Endothelial cell of umbilical vein (primary cell): Measurements from ENCODE around the gene NTF3. TPM values are rescaled to one million over a fixed set of nuclear protein-coding genes. Genes with fewer than 3 reads are reported as not detected.

Experiments
- BruUV-seq: library from RNA; stranded (reverse); fragments of 400-500 nt; replicated peaks from 2 replicates; lab custom pipeline; 2021; lab: Mats Ljungman, UMichigan
- CTCF ChIA-PET: fragments of 300-600, 350-600 bp; sonication (Branson Sonifier 250); formaldehyde crosslinking; loops from one replicate; lab custom pipeline; 2021; ENCODE audit warnings: antibody characterized with exemption, inconsistent platforms; lab: Charles Lee
- POLR2A ChIA-PET: fragments of 300-600, 350-600 bp; sonication (Branson Sonifier 250); formaldehyde crosslinking; loops from one replicate; lab custom pipeline; 2021; ENCODE audit warnings: antibody characterized with exemption, inconsistent platforms; lab: Charles Lee
- DNase-seq: peaks from one replicate; pipeline ENCODE4 v3.0.0-alpha.2; 2011; ENCODE audit warnings: low read depth, low spot score
- FAIRE-seq: peaks from 2 replicates; lab custom pipeline; 2011; peaks lifted over from hg19 to GRCh38; lab: Jason Lieb, UNC
- H2AFZ ChIP-seq: 2 replicates; pipeline ENCODE4 v1.6.0; 2012; ENCODE audit warnings: low read depth, low read length, control low read depth, inconsistent platforms
- H3K27ac ChIP-seq: 2 replicates; pipeline ENCODE4 v1.5.1; 2011; ENCODE audit warnings: low read depth, mild to moderate bottlenecking, control low read depth, low read length, moderate library complexity; ENCODE audit not compliant: insufficient read depth
- H3K27me3 ChIP-seq, 2 experiments: 2 replicates each; pipeline versions ENCODE4 v1.6.0 to v1.6.1; 2011; ENCODE audit warnings: low read length in 2 of 2, mixed read lengths in 1 of 2; ENCODE audit not compliant: control insufficient read depth in 2 of 2, insufficient read depth in 2 of 2
- H3K36me3 ChIP-seq, 2 experiments: 2 replicates in 1 of 2; 3 replicates in 1 of 2; pipeline ENCODE4 v1.5.1; 2011; ENCODE audit warnings: low read length in 2 of 2, mild to moderate bottlenecking in 1 of 2, moderate library complexity in 1 of 2; ENCODE audit not compliant: control insufficient read depth in 2 of 2, insufficient read depth in 2 of 2; ENCODE audit errors: extremely low read depth in 1 of 2
- H3K4me1 ChIP-seq: 3 replicates; pipeline ENCODE4 v1.5.1; 2011; ENCODE audit warnings: mild to moderate bottlenecking, low read length; ENCODE audit not compliant: control insufficient read depth, insufficient read depth; ENCODE audit errors: extremely low read depth
- H3K4me2 ChIP-seq: 2 replicates; pipeline ENCODE4 v1.6.1; 2011; ENCODE audit warnings: low read length, control low read depth, mixed read lengths; ENCODE audit not compliant: insufficient read depth
- H3K4me3 ChIP-seq, 3 experiments: fragments of 200-600 bp in 1 of 3; sonication (generic), shearing (Covaris generic) in 1 of 3; replicated peaks in 1 of 3; 2 replicates each; pipeline ENCODE4 v1.5.1; 2011 to 2016; ENCODE audit warnings: control low read depth in 3 of 3, low read length in 3 of 3, mild to moderate bottlenecking in 2 of 3, inconsistent platforms in 1 of 3, low read depth in 1 of 3, moderate library complexity in 1 of 3; ENCODE audit not compliant: insufficient read depth in 1 of 3
- H3K79me2 ChIP-seq: 2 replicates; pipeline ENCODE4 v1.6.0; 2012; ENCODE audit warnings: low read length, inconsistent platforms; ENCODE audit not compliant: control insufficient read depth, insufficient read depth
- H3K9ac ChIP-seq: replicated peaks from 2 replicates; pipeline ENCODE3; 2011; ENCODE audit warnings: low read length, control low read depth; ENCODE audit not compliant: insufficient read depth; ENCODE audit errors: extremely low read depth
- H3K9me1 ChIP-seq: replicated peaks from 3 replicates; pipeline ENCODE4 v1.6.0; 2011; ENCODE audit warnings: mild to moderate bottlenecking, low read length; ENCODE audit not compliant: control insufficient read depth, insufficient read depth; ENCODE audit errors: extremely low read depth
- H3K9me3 ChIP-seq: replicated peaks from 2 replicates; pipeline ENCODE4 v1.5.1; 2012; ENCODE audit warnings: low read length, inconsistent platforms; ENCODE audit not compliant: control insufficient read depth, insufficient read depth
- H4K20me1 ChIP-seq: replicated peaks from 2 replicates; pipeline ENCODE3; 2011; ENCODE audit warnings: mild to moderate bottlenecking, low read length; ENCODE audit not compliant: control insufficient read depth, insufficient read depth; ENCODE audit errors: extremely low read depth
- FOS ChIP-seq: IDR thresholded peaks from 2 replicates; pipeline ENCODE4 v1.6.1; 2011; ENCODE audit warnings: mild to moderate bottlenecking, low read length, moderate library complexity, borderline replicate concordance; ENCODE audit not compliant: insufficient read depth
- JUN ChIP-seq: IDR thresholded peaks from 2 replicates; pipeline ENCODE4 v1.6.1; 2011; ENCODE audit warnings: borderline replicate concordance, low read depth; ENCODE audit not compliant: insufficient read length, insufficient read depth
- MYC ChIP-seq: IDR thresholded peaks from one replicate; pipeline ENCODE4 v1.6.1; 2011; ENCODE audit warnings: mild to moderate bottlenecking, low read depth, low read length
- POLR2AphosphoS5 ChIP-seq: IDR thresholded peaks from 2 replicates; pipeline ENCODE4 v1.6.1; 2012; ENCODE audit warnings: low read depth, mild to moderate bottlenecking, control low read depth, low read length, moderate library complexity; ENCODE audit not compliant: insufficient read depth
- dilution Hi-C: fragments of 300-500 bp; cut with MboI; formaldehyde crosslinking; loops from one replicate; pipeline ENCODE4 v1.15.0; 2019; ENCODE audit warnings: low sequenced_read_pairs; ENCODE audit not compliant: extremely low pct_ligation_motif_present
- intact Hi-C: fragments of 100-400 bp; cut with micrococcal nuclease; formaldehyde crosslinking; loops from one replicate; pipeline ENCODE4 v1.10.0; 2022
- polyA plus RNA-seq, 4 experiments: library from polyadenylated mRNA; depleted of rRNA in 3 of 4; stranded (reverse) in 3 of 4; unstranded in 1 of 4; fragments of >200 nt; gene quantifications; 2 replicates each; pipeline versions ENCODE4 v1.2.1 to v1.2.3, GENCODE V29; 2011 to 2012; ENCODE audit warnings: missing spikeins in 1 of 4
- total RNA-seq: library from RNA; stranded (reverse); gene quantifications from 2 replicates; pipeline ENCODE4 v1.2.3, GENCODE V29; 2021
- TF ChIP-seq, protein P1 (sequence below), 2 donors: IDR thresholded peaks; 1 replicate in 1 of 2; 2 replicates in 1 of 2; pipeline ENCODE4 v1.5.1; 2011; ENCODE audit warnings: low read length in 2 of 2, mild to moderate bottlenecking in 2 of 2, moderate library complexity in 2 of 2, control low read depth in 1 of 2, inconsistent platforms in 1 of 2, low read depth in 1 of 2; ENCODE audit not compliant: insufficient read depth in 1 of 2; ENCODE audit errors: extremely low read depth in 1 of 2
- TF ChIP-seq, protein P2 (sequence below): IDR thresholded peaks from 2 replicates; pipeline ENCODE4 v1.6.1; 2011; ENCODE audit not compliant: insufficient read depth, insufficient read length

The NTF3 gene
- total and polyA plus RNA-seq, 2 donors (not counting 3 experiments of a cell fraction or from before 2014, with no cell fraction given) = not detected

DNA sequence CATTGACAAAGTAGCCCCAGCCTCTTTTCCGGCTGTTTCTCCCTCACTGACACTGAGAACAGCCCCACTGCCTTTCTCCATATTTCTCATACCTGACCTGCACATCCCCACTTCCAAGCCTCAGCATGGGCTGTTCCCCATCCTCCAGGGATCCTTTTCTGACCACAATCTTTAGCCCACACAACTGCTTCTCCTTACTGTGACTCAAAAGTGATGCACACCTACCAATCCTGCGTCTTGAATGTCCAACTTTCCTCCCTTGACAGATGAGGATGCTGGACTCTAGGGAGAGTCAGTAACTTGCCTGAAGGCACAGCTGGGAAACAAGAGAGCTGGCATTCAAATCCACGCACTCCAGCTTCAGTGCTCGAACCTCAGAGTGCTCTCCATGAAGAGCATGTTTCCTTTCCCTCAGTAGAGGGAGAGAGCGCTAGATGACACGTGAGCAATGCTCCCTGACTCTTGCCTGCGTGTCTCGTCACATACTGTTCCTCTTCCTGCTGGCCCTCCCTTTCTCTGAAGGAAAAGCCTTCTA lies 75.6 kb downstream of the NTF3 start:
- Histone ChIP-seq H3K9me1 (no peaks in the 10 kb centered on the region), H3K27me3 (peaks cover 13 to 14% of the 10 kb centered on the region in 2 experiments), H3K79me2 (no peaks in the 10 kb centered on the region), H3K36me3 (no peaks in the 10 kb centered on the region), H3K9me3 (no peaks in the 10 kb centered on the region), H3K27ac (no peak overlapping the region), H3K9ac (no peak overlapping the region), H4K20me1 (no peaks in the 10 kb centered on the region), H2AFZ (no peak overlapping the region), H3K4me2 (no peak overlapping the region), H3K4me1 (no peaks in the 10 kb centered on the region), H3K4me3 (no peak overlapping the region)
- DNase-seq (no peak), FAIRE-seq (no peak)
- no TSS peak for BruUV-seq
- intact Hi-C loops (no loop called here), dilution Hi-C loops (no loop called here)
- TF ChIP-seq FOS = no peak
- no peak for TF ChIP-seq JUN
- TF ChIP-seq MYC = no peak
- no peak for TF ChIP-seq POLR2AphosphoS5
- TF ChIP-seq, protein P1, sequence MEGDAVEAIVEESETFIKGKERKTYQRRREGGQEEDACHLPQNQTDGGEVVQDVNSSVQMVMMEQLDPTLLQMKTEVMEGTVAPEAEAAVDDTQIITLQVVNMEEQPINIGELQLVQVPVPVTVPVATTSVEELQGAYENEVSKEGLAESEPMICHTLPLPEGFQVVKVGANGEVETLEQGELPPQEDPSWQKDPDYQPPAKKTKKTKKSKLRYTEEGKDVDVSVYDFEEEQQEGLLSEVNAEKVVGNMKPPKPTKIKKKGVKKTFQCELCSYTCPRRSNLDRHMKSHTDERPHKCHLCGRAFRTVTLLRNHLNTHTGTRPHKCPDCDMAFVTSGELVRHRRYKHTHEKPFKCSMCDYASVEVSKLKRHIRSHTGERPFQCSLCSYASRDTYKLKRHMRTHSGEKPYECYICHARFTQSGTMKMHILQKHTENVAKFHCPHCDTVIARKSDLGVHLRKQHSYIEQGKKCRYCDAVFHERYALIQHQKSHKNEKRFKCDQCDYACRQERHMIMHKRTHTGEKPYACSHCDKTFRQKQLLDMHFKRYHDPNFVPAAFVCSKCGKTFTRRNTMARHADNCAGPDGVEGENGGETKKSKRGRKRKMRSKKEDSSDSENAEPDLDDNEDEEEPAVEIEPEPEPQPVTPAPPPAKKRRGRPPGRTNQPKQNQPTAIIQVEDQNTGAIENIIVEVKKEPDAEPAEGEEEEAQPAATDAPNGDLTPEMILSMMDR (IDR thresholded peaks at IDR 0.05; ENCODE audit: extremely low read depth in 1 of 2, insufficient read depth in 1 of 2, low read depth in 1 of 2, low read length in 2 of 2) = no peak
- TF ChIP-seq, protein P2, sequence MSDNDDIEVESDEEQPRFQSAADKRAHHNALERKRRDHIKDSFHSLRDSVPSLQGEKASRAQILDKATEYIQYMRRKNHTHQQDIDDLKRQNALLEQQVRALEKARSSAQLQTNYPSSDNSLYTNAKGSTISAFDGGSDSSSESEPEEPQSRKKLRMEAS = no peak
- ChIA-PET POLR2A (no interaction called here), CTCF (no interaction called here)
